HG03571 (cell line): Measurements from ENCODE around the gene MAP3K5.
"Not testable (repeated sequence)": the region's sequence is repeated elsewhere in the genome, so short reads cannot be mapped to it uniquely, and the experiment has no call there.

Experiments used
- ATAC-seq: cut with Tn5 transposase; IDR thresholded peaks from one replicate; pipeline ENCODE4 v1.9.1; 2021; ENCODE audit not compliant: unreplicated experiment

Gene MAP3K5, protein sequence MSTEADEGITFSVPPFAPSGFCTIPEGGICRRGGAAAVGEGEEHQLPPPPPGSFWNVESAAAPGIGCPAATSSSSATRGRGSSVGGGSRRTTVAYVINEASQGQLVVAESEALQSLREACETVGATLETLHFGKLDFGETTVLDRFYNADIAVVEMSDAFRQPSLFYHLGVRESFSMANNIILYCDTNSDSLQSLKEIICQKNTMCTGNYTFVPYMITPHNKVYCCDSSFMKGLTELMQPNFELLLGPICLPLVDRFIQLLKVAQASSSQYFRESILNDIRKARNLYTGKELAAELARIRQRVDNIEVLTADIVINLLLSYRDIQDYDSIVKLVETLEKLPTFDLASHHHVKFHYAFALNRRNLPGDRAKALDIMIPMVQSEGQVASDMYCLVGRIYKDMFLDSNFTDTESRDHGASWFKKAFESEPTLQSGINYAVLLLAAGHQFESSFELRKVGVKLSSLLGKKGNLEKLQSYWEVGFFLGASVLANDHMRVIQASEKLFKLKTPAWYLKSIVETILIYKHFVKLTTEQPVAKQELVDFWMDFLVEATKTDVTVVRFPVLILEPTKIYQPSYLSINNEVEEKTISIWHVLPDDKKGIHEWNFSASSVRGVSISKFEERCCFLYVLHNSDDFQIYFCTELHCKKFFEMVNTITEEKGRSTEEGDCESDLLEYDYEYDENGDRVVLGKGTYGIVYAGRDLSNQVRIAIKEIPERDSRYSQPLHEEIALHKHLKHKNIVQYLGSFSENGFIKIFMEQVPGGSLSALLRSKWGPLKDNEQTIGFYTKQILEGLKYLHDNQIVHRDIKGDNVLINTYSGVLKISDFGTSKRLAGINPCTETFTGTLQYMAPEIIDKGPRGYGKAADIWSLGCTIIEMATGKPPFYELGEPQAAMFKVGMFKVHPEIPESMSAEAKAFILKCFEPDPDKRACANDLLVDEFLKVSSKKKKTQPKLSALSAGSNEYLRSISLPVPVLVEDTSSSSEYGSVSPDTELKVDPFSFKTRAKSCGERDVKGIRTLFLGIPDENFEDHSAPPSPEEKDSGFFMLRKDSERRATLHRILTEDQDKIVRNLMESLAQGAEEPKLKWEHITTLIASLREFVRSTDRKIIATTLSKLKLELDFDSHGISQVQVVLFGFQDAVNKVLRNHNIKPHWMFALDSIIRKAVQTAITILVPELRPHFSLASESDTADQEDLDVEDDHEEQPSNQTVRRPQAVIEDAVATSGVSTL (N-terminal part only)

GRCh38 chr6:136792410-136793262 is at the start of gene MAP3K5:
Gene MAP3K5, minus strand, starts transcription at chr6:136792477. Its CDS starts 320 bp downstream, at chr6:136792157.
- peak; percentile 57 for ATAC-seq

DNA sequence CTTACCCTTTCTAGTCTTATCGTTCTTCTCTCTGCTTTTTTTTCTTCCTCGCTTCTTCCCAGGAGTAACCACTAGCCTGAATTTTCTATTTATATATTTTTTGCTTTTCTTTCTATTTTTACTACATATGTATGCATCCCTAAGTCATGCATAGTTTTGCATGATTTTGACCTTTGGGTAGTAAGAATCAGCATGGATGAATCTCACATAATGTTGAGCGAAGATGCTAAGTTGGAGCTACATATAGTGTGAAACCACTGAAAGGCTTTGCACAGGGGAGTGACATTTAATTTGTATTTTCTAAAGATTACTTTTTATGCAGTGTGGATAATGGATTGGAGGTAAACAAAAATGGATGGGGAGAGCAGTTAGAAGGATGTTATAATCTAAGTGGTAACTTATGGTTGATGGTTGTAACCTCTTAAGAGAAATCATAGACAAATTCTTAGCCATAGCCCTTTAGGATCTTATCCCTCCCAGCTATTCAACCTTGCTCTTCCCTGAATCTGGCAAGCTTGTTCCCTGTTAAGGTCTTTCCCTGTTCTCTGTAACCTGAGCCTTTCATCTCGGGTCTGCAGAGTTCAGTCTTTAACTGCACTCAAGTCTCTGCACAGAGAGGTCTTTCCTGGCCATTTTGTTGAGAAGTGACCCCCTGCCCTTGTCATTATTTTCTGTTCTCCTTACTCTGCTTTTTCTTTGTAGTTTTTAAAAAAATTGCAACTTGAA is 48.2 kb upstream of the MAP3K5 start:
- ATAC-seq, result no peak

DNA sequence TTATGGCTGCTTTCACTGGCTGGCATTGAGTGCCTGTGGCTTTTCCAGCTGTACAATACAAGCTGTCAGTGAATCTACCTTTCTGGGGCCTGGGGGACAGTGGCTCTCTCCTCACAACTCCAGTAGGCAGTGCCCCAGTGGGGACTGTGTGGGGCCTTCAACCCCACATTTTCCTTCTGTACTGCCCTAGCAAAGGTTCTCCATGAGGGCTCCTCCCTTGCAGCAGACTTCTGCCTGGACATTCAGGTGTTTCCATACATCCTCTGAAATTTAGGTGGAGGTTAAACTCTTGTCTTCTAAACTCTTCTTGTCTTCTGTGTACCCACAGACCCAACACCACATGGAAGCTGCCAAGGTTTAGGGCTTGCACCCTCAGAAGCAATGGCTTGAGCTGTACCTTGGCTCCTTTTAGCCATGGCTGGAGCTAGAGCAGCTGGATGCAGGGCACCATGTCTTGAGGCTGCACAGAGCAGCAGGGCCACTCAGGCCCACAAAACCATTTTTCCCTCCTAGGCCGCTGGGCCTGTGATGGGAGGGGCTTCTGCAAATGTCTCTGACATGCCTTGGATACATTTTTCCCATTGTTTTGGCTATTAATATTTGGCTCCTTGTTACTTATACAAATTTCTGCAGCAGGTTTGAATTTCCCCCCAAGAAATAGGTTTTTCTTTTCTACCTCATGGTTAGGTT is 39.7 kb upstream of the MAP3K5 start:
- no peak for ATAC-seq

DNA sequence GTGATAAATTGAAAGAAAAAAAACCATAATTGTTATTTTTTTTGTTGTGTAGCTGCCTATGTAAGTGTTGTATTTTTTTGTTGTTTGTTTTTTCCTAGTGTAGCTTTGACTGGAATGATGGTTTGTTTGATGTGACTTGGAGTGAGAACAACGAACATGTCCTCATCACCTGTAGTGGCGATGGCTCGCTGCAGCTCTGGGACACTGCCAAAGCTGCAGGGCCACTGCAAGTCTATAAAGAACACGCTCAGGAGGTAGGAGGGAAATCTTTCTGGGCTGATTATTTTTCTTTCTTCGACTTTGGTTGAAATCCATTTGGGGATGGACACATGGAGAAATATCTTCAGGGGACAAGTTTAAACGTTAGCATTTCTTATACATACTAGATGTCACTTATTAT is 33.9 kb upstream of the MAP3K5 start:
- no peak for ATAC-seq

GRCh38 chr6:136823128-136823660 is 30.9 kb upstream of the MAP3K5 start:
- no peak for ATAC-seq

DNA sequence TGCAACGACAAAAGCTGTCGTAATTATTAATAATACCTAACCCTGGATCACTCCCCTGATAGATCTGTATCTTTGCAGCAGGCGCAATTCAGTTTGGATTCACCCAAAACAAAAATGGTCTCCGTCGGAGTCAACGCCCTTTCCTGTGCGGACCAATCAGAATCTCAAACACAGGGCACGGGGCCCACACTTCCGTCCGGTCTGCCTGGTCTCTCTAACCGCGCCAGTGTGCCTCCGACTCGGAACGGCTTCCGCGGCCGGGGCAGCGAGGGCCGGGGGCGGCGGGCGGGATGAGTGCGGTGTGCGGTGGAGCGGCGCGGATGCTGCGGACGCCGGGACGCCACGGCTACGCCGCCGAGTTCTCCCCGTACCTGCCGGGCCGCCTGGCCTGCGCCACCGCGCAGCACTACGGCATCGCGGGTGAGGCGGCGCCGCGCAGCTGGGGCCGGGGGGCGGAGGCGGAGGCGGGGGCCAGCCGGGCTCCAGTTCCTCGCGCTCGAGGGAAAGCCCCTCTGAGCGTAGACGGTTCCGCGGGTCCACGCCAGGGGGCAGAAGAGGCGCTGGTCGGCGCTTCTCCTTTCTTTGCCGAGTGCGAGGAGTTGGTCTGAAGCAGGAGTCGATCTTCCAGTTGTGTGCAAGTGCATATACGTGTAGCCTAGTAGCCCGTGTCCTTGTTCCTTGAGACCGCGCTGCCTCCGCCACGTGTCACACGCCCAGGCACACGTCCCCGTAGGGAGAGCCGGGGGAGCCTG is 30.3 kb upstream of the MAP3K5 start, which contains the start of gene PEX7:
PEX7 (plus strand) TSS at position 217 of the 752 bp plus-strand sequence; CDS start at position 291, 74 bp downstream.
- peak; percentile 97 for ATAC-seq

- peak; percentile 7 for ATAC-seq
Measured at GRCh38 chr6:136822046-136822375, 29.7 kb upstream of the MAP3K5 start.

DNA sequence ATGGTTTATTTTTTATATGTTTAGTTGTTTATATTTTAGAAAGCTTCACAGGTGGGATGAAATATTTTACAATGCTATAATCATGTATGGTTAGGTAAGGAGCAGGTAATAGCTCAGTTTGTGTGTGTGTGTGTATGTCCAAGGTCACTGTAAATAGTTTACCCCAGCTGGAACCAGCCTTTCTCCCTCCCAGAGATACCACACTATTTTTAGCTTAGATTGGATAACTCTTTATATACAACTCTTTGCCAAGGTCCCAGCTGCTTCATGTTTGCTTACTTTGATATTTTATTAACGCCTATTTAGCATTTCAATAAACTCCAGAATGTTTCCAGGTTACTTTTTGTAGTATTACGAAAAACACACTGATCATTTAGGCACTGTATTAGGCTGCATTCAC is 28.3 kb upstream of the MAP3K5 start:
- no peak for ATAC-seq

DNA sequence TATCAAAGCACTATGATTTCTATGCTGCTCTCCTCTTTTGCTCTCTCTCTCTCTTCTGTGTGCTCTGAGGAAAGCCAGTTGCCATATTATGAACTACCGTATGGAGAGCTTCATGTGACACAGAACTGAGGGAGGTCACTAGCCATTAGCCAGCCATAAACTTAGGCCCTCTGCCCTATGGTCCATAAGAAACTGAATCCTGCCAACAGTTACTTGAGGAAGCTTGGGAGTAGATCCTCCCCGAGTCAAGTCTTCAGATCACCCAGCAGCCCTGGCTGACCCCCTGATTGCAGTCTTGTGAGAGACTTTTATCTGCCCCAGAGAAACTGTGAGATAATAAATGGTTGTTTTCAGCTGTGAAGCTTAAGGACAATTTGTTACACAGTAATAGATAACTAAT is 24.4 kb upstream of the MAP3K5 start:
- no peak for ATAC-seq

- ATAC-seq, result not testable (repeated sequence)
Measured at GRCh38 chr6:136815608-136816007, 23.3 kb upstream of the MAP3K5 start.

DNA sequence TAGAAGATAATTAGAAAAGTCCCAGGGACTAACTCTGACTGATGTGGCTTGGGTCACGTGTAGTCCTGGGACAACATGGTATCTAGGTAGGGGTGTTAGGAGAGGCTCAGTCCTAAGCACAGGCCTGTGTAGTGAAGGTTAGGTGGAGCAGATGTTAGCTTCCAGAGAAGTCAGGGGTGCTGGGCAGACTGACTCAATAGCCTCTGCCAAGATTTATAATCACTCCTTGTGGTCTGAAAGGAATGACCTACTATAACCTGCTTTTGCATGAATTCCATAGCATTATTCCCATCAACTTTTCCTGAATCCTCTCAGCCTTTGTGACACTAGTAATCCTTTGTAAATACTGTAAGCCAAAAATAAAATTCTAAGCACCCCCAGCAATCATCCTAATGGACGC is 19.9 kb upstream of the MAP3K5 start:
- ATAC-seq, result no peak

DNA sequence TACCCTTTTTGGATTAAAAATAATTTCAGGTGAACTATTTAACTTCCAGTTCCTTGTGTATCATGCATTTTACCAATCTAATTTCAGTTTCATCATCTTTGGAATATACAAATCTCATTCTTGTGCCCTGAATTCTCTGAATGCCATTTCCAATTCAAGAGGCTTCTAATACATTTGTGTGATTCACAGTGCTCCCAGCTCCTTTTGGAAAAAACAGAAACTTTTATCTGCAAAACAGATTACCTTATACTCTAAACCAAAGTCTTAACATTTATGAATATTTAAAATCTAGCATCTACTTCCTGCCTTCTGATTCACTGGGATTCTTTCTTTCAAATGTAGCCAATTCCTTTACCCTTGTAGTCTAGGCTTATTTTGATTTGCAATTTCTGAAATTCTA is 19.0 kb upstream of the MAP3K5 start:
- ATAC-seq, result no peak

GRCh38 chr6:136809091-136809860 is 17.0 kb upstream of the MAP3K5 start:
- no peak for ATAC-seq

GRCh38 chr6:136803608-136804007 is 11.3 kb upstream of the MAP3K5 start:
- ATAC-seq, result no peak

- no peak for ATAC-seq
Measured at GRCh38 chr6:136801581-136801980, 9.3 kb upstream of the MAP3K5 start.

- no peak for ATAC-seq
Measured at GRCh38 chr6:136798044-136798443, 5.8 kb upstream of the MAP3K5 start.

- no peak for ATAC-seq
Measured at GRCh38 chr6:136795996-136796395, 3.7 kb upstream of the MAP3K5 start.
